Measurements from ENCODE around the gene TMEM42.

- TF ChIP-seq EZH2 (IDR thresholded peaks at IDR 0.05; ENCODE audit: borderline replicate concordance): no peak
- TF ChIP-seq CTCF (IDR thresholded peaks at IDR 0.05; ENCODE audit: poor library complexity): no peak
- TF ChIP-seq EZH2phosphoT487 (IDR thresholded peaks at IDR 0.05; ENCODE audit: low read depth, severe bottlenecking, unreplicated experiment): no peak
These were observed 13.1 kb upstream of the TMEM42 start for GRCh38 chr3:44848634-44849033.

Data from hepatocyte (in vitro differentiated cells).